Measurements from ENCODE around the gene CPED1.

CPED1 gene

GRCh38 chr7:121011401-121011800 lies 22.9 kb downstream of the CPED1 start:
- Mint-ChIP-seq H3K27me3 (peaks cover 6% of the 10 kb centered on the region), H3K4me1 (no peaks in the 10 kb centered on the region), H3K36me3 (no peaks in the 10 kb centered on the region), H3K4me3 (no peak overlapping the region), H3K27ac (no peak overlapping the region), H3K9me3 (no peaks in the 10 kb centered on the region)
- DNase-seq (ENCODE audit: low spot score in 2 of 2) (no peak), ATAC-seq (ENCODE audit: low read depth) (no peak)

GRCh38 chr7:121012170-121012874 lies 23.8 kb downstream of the CPED1 start:
- Mint-ChIP-seq H3K27me3 (peaks cover 6% of the 10 kb centered on the region), H3K4me1 (no peaks in the 10 kb centered on the region), H3K36me3 (no peaks in the 10 kb centered on the region), H3K9me3 (no peaks in the 10 kb centered on the region), H3K4me3 (no peak overlapping the region), H3K27ac (no peak overlapping the region)
- ATAC-seq (ENCODE audit: low read depth) (no peak), DNase-seq (ENCODE audit: low spot score in 2 of 2) (no peak)

GRCh38 chr7:121012919-121013318 lies 24.4 kb downstream of the CPED1 start:
- Mint-ChIP-seq H3K4me1 (no peaks in the 10 kb centered on the region), H3K27ac (no peak overlapping the region), H3K27me3 (peaks cover 4% of the 10 kb centered on the region), H3K9me3 (no peaks in the 10 kb centered on the region), H3K4me3 (no peak overlapping the region), H3K36me3 (no peaks in the 10 kb centered on the region)
- DNase-seq (ENCODE audit: low spot score in 2 of 2) (no peak), ATAC-seq (ENCODE audit: low read depth) (no peak)

GRCh38 chr7:121015560-121015959 lies 27.0 kb downstream of the CPED1 start:
- no peaks in the 10 kb centered on the region for H3K9me3 Mint-ChIP-seq

GRCh38 chr7:121016966-121017365 lies 28.5 kb downstream of the CPED1 start:
- Mint-ChIP-seq H3K27me3 (peaks cover 2% of the 10 kb centered on the region), H3K4me1 (no peaks in the 10 kb centered on the region), H3K27ac (no peak overlapping the region), H3K4me3 (no peak overlapping the region), H3K36me3 (no peaks in the 10 kb centered on the region), H3K9me3 (no peaks in the 10 kb centered on the region)
- no peak for DNase-seq (ENCODE audit: low spot score in 2 of 2)
- ATAC-seq (ENCODE audit: low read depth): no peak

More at GRCh38 chr7:121015560-121015959, 27.0 kb downstream of the CPED1 start:
- ATAC-seq (ENCODE audit: low read depth): no peak
- Mint-ChIP-seq H3K27ac (no peak overlapping the region), H3K4me3 (no peak overlapping the region), H3K4me1 (no peaks in the 10 kb centered on the region), H3K27me3 (peaks cover 2% of the 10 kb centered on the region), H3K36me3 (no peaks in the 10 kb centered on the region)
- no peak for DNase-seq (ENCODE audit: low spot score in 2 of 2)

- Mint-ChIP-seq H3K27ac (no peak overlapping the region), H3K4me3 (no peak overlapping the region), H3K4me1 (no peaks in the 10 kb centered on the region), H3K36me3 (no peaks in the 10 kb centered on the region), H3K27me3 (peaks cover 2% of the 10 kb centered on the region), H3K9me3 (no peaks in the 10 kb centered on the region)
- ATAC-seq (ENCODE audit: low read depth): no peak
- no peak for DNase-seq (ENCODE audit: low spot score in 2 of 2)
Measured at GRCh38 chr7:121017586-121017985, 29.1 kb downstream of the CPED1 start.

- H3K36me3 Mint-ChIP-seq: no peaks in the 10 kb centered on the region
- H3K4me1 Mint-ChIP-seq: no peaks in the 10 kb centered on the region
- H3K4me3 Mint-ChIP-seq: no peak overlapping the region
- peaks cover under 1% of the 10 kb centered on the region for H3K27me3 Mint-ChIP-seq
- no peak for ATAC-seq (ENCODE audit: low read depth)
- no peak for DNase-seq (ENCODE audit: low spot score in 2 of 2)
- H3K27ac Mint-ChIP-seq: no peak overlapping the region
- H3K9me3 Mint-ChIP-seq: no peaks in the 10 kb centered on the region
Measured at GRCh38 chr7:121019018-121019417, 30.5 kb downstream of the CPED1 start.

GRCh38 chr7:121020249-121020988 lies 31.9 kb downstream of the CPED1 start:
- Mint-ChIP-seq H3K9me3 (no peaks in the 10 kb centered on the region), H3K27me3 (no peaks in the 10 kb centered on the region), H3K36me3 (no peaks in the 10 kb centered on the region), H3K4me1 (no peaks in the 10 kb centered on the region), H3K27ac (no peak overlapping the region), H3K4me3 (no peak overlapping the region)
- no peak for ATAC-seq (ENCODE audit: low read depth)
- DNase-seq (ENCODE audit: low spot score in 2 of 2): no peak

- ATAC-seq (ENCODE audit: low read depth): no peak
- Mint-ChIP-seq H3K4me3 (no peak overlapping the region), H3K4me1 (no peaks in the 10 kb centered on the region), H3K27ac (no peak overlapping the region), H3K27me3 (peaks cover 5% of the 10 kb centered on the region), H3K36me3 (peaks cover under 1% of the 10 kb centered on the region), H3K9me3 (peaks cover 1% of the 10 kb centered on the region)
- DNase-seq (ENCODE audit: low spot score in 2 of 2): no peak
Measured at GRCh38 chr7:121020989-121021969, 32.8 kb downstream of the CPED1 start.

- H3K27me3 Mint-ChIP-seq: peaks cover 6% of the 10 kb centered on the region
- DNase-seq (ENCODE audit: low spot score in 2 of 2) (no peak), ATAC-seq (ENCODE audit: low read depth) (no peak)
- H3K4me1 Mint-ChIP-seq: no peaks in the 10 kb centered on the region
- H3K27ac Mint-ChIP-seq: no peak overlapping the region
- peaks cover 2% of the 10 kb centered on the region for H3K36me3 Mint-ChIP-seq
- no peak overlapping the region for H3K4me3 Mint-ChIP-seq
- H3K9me3 Mint-ChIP-seq: peaks cover 2% of the 10 kb centered on the region
Measured at GRCh38 chr7:121023194-121023593, 34.7 kb downstream of the CPED1 start.

- Mint-ChIP-seq H3K27me3 (peaks cover 6% of the 10 kb centered on the region), H3K36me3 (peaks cover 2% of the 10 kb centered on the region), H3K27ac (no peak overlapping the region), H3K4me3 (no peak overlapping the region), H3K4me1 (no peaks in the 10 kb centered on the region), H3K9me3 (peaks cover 2% of the 10 kb centered on the region)
- DNase-seq (ENCODE audit: low spot score in 2 of 2) (no peak), ATAC-seq (ENCODE audit: low read depth) (no peak)
Measured at GRCh38 chr7:121023683-121024511, 35.4 kb downstream of the CPED1 start.

- no peak overlapping the region for H3K4me3 Mint-ChIP-seq
Measured at GRCh38 chr7:121024611-121025010, 36.1 kb downstream of the CPED1 start.

GRCh38 chr7:121026159-121026558 lies 37.6 kb downstream of the CPED1 start:
- Mint-ChIP-seq H3K36me3 (peaks cover 2% of the 10 kb centered on the region), H3K9me3 (peaks cover 2% of the 10 kb centered on the region), H3K27me3 (peaks cover 6% of the 10 kb centered on the region), H3K27ac (no peak overlapping the region), H3K4me3 (no peak overlapping the region), H3K4me1 (no peaks in the 10 kb centered on the region)
- DNase-seq (ENCODE audit: low spot score in 2 of 2) (no peak), ATAC-seq (ENCODE audit: low read depth) (no peak)

More at GRCh38 chr7:121024611-121025010, 36.1 kb downstream of the CPED1 start:
- DNase-seq (ENCODE audit: low spot score in 2 of 2) (no peak), ATAC-seq (ENCODE audit: low read depth) (no peak)
- H3K36me3 Mint-ChIP-seq: peaks cover 2% of the 10 kb centered on the region
- peaks cover 6% of the 10 kb centered on the region for H3K27me3 Mint-ChIP-seq
- peaks cover 2% of the 10 kb centered on the region for H3K9me3 Mint-ChIP-seq
- no peaks in the 10 kb centered on the region for H3K4me1 Mint-ChIP-seq
- H3K27ac Mint-ChIP-seq: no peak overlapping the region
